Measurements from ENCODE around the gene PDE6B.

GRCh38 chr4:600850-601515 is 24.4 kb upstream of the PDE6B start:
- TF ChIP-seq CTCF (IDR thresholded peaks at IDR 0.05) (no peak), POLR2A (IDR thresholded peaks at IDR 0.05) (no peak), EP300 (IDR thresholded peaks at IDR 0.05) (no peak)
